Heart left ventricle (tissue), 16 donors: ENCODE results near the gene ZNF681. TPM values are rescaled to one million over a fixed set of nuclear protein-coding genes. Genes with fewer than 3 reads are reported as not detected.
A peak's percentile ranks its signal among the peaks of the same experiment; 100 is the strongest.
"Not testable (repeated sequence)": the region's sequence is repeated elsewhere in the genome, so short reads cannot be mapped to it uniquely, and the experiment has no call there.

ENCODE experiments used
- ATAC-seq, 4 donors: fragments of 200-7000 bp; cut with Tn5 transposase; one replicate each; pipeline ENCODE4 v1.9.1; 2020 to 2022; ENCODE audit warnings: moderate library complexity in 4 of 4, mild to moderate bottlenecking in 3 of 4, moderate number of reproducible peaks in 1 of 4
- DNase-seq, 5 donors: peaks; one replicate each; pipeline ENCODE4 v3.0.0-alpha.2; 2020
- H3K27ac ChIP-seq, 12 donors: fragments of 200-600 bp; sonication (generic) in 4 of 12; one replicate each; pipeline versions ENCODE4 v1.5.0 to v1.8.0; 2016 to 2022; ENCODE audit warnings: mild to moderate bottlenecking in 2 of 12
- H3K27me3 ChIP-seq, 9 donors: fragments of 200-600 bp; sonication (generic) in 2 of 9; one replicate each; pipeline versions ENCODE4 v1.5.1 to v1.8.0; 2016 to 2022; ENCODE audit warnings: mild to moderate bottlenecking in 3 of 9
- H3K36me3 ChIP-seq, 9 donors: fragments of 200-600 bp; sonication (generic) in 2 of 9; one replicate each; pipeline versions ENCODE4 v1.5.0 to v1.8.0; 2018 to 2022; ENCODE audit warnings: mild to moderate bottlenecking in 2 of 9
- H3K4me1 ChIP-seq, 12 donors: fragments of 200-600 bp; sonication (generic) in 4 of 12; one replicate each; pipeline versions ENCODE4 v1.5.0 to v1.8.0; 2016 to 2022; ENCODE audit warnings: mild to moderate bottlenecking in 3 of 12
- H3K4me3 ChIP-seq, 12 donors: fragments of 200-600 bp; sonication (generic) in 4 of 12; one replicate each; pipeline versions ENCODE4 v1.5.0 to v1.8.0; 2017 to 2022; ENCODE audit warnings: mild to moderate bottlenecking in 9 of 12, moderate library complexity in 4 of 12
- H3K9me3 ChIP-seq, 12 donors: fragments of 200-600 bp; sonication (generic) in 4 of 12; one replicate each; pipeline versions ENCODE4 v1.5.0 to v1.8.0; 2016 to 2022; ENCODE audit warnings: mild to moderate bottlenecking in 1 of 12
- POLR2A ChIP-seq, 2 donors: fragments of 450-650 bp; IDR thresholded peaks; one replicate each; pipeline ENCODE4 v1.6.1; 2017; ENCODE audit warnings: antibody characterized with exemption in 2 of 2, mild to moderate bottlenecking in 2 of 2, moderate library complexity in 2 of 2
- WGBS, 4 donors: extraction: QIAGEN DNeasy Blood & Tissue Kit in 2 of 4; methylation state at CpG; one replicate each; pipeline versions ENCODE4 v1.1.5 to v1.1.7; 2013 to 2018; 5-methylcytosine and 5-hydroxymethylcytosine counted together
- intact Hi-C, 10 donors: fragments of 100-400 bp; cut with DNase I; formaldehyde crosslinking; loops; one replicate each; pipeline versions ENCODE4 v1.11.1 to v1.14.2; 2022
- polyA plus RNA-seq, 2 donors: library from polyadenylated mRNA; stranded (reverse); fragments of 200-250 nt; gene quantifications; one replicate each; pipeline ENCODE4 v1.2.3, GENCODE V29; 2013
- total RNA-seq, 9 donors: library from RNA; depleted of rRNA in 2 of 9; stranded (reverse); fragments of >200 nt in 2 of 9; fragmentation: NEBNext Ultra II Directional in 3 of 9; extraction: Animal tissue kit (Norgen Biotek cat#: 25700) in 3 of 9; gene quantifications; one replicate each; pipeline versions ENCODE4 v1.1.0 to v1.2.4, GENCODE V29; 2016 to 2023
- TF ChIP-seq, protein P1 (sequence below), 12 donors: fragments of 200-600 bp; sonication (generic) in 4 of 12; IDR thresholded peaks; one replicate each; pipeline versions ENCODE4 v1.5.0 to v1.8.0; 2018 to 2022; ENCODE audit warnings: antibody characterized with exemption in 12 of 12, mild to moderate bottlenecking in 5 of 12
- donor health status: ischemic (EF 13 %, LVEDD 7.1; RV severe dilation, severe dysfunction).
- donor health status: healthy with polysubstance abuse.
- donor health status: DM: no; HTN: yes; CAD: no.
- donor health status: DM: no; HTN: no; CAD: no.
- donor health status: ischemic (EF 25% LVEDD 6.9; RV normal size, moderate dysfunction).
- donor health status: ischemic (EF 25% LVEDD 5.7; RV mildly dilated, moderate dysfunction).
- donor health status: healthy.
- donor health status: DM: yes; HTN: yes; CAD: no.
- donor health status: ischemic (EF 35%, LVEDD 5.7; RV mildly dilated, moderate dysfunction).
- donor health status: nonischemic (EF 11% LVEDD 7.7; RV severe dilation, severe dysfunction).
- donor health status: DM: yes; HTN: yes; CAD: no.
- donor health status: PGD.
- donor health status: ischemic (EF 29% LVEDD 5.4; RV normal size, mild dysfunction).
- donor health status: nonischemic (EF 23%, LVEDD 6.1; RV moderate dilation, normal function).

The ZNF681 gene
- total and polyA plus RNA-seq, 11 donors: 0.19 to 1.6 (median 0.65) TPM

GRCh38 chr19:23762884-23763711 lies 4.4 kb upstream of the ZNF681 start:
- no peaks in the 10 kb centered on the region for H3K9me3 ChIP-seq
- peaks cover 0 to 17% (median 5%) of the 10 kb centered on the region in 12 donors for H3K4me1 ChIP-seq
- 1 to 9% (median 4%) methylated on average over 29 to 51 of the region's 51 CpGs for WGBS, 4 donors
- no peaks in the 10 kb centered on the region for H3K27me3 ChIP-seq
- H3K27ac ChIP-seq: peak overlapping the region in 9 of 12 donors; percentile 11 to 62 (median 41)
- DNase-seq (peak; percentile 80 to 90 (median 87)), ATAC-seq (peak; percentile 81 to 93 (median 92))
- no peaks in the 10 kb centered on the region for H3K36me3 ChIP-seq
- intact Hi-C loops: loop anchor here in 2 of 10 donors (5.0 kb wide), 2 partner anchors 76 to 274 kb away; partner anchors contain the start of gene ZNF675 (in 1 of the 2)
- peak overlapping the region; percentile 40 to 88 (median 72) for H3K4me3 ChIP-seq
- TF ChIP-seq POLR2A (IDR thresholded peaks at IDR 0.05): peak in 1 of 2 donors; percentile 34
- TF ChIP-seq, protein P1, sequence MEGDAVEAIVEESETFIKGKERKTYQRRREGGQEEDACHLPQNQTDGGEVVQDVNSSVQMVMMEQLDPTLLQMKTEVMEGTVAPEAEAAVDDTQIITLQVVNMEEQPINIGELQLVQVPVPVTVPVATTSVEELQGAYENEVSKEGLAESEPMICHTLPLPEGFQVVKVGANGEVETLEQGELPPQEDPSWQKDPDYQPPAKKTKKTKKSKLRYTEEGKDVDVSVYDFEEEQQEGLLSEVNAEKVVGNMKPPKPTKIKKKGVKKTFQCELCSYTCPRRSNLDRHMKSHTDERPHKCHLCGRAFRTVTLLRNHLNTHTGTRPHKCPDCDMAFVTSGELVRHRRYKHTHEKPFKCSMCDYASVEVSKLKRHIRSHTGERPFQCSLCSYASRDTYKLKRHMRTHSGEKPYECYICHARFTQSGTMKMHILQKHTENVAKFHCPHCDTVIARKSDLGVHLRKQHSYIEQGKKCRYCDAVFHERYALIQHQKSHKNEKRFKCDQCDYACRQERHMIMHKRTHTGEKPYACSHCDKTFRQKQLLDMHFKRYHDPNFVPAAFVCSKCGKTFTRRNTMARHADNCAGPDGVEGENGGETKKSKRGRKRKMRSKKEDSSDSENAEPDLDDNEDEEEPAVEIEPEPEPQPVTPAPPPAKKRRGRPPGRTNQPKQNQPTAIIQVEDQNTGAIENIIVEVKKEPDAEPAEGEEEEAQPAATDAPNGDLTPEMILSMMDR (IDR thresholded peaks at IDR 0.05): no peak

GRCh38 chr19:23762548-23762883 lies 3.8 kb upstream of the ZNF681 start:
- ATAC-seq (no peak), DNase-seq (no peak)
- 20 to 29% (median 21%) methylated on average over 9 of the region's 9 CpGs for WGBS, 4 donors
- peak overlapping the region; percentile 40 to 88 (median 72) for H3K4me3 ChIP-seq
- peak overlapping the region in 1 of 12 donors; percentile 11 for H3K27ac ChIP-seq
- no peaks in the 10 kb centered on the region for H3K9me3 ChIP-seq
- H3K27me3 ChIP-seq: no peaks in the 10 kb centered on the region
- intact Hi-C loops: loop anchor here in 2 of 10 donors (5.0 kb wide), 2 partner anchors 75 to 275 kb away; partner anchors contain the start of gene ZNF675 (in 1 of the 2)
- TF ChIP-seq, protein P1 (IDR thresholded peaks at IDR 0.05): no peak
- no peak for TF ChIP-seq POLR2A (IDR thresholded peaks at IDR 0.05)
- H3K36me3 ChIP-seq: no peaks in the 10 kb centered on the region
- H3K4me1 ChIP-seq: peaks cover 0 to 21% (median 7%) of the 10 kb centered on the region in 12 donors

- not testable (repeated sequence) for H3K36me3 ChIP-seq, H3K27ac ChIP-seq, H3K27me3 ChIP-seq, H3K4me3 ChIP-seq, ATAC-seq, DNase-seq, H3K9me3 ChIP-seq
- intact Hi-C loops: loop anchor here in 2 of 10 donors (5.0 kb wide), 2 partner anchors 73 to 277 kb away; partner anchors contain the start of gene ZNF675 (in 1 of the 2)
- 72 to 78% (median 77%) methylated on average over 2 of the region's 2 CpGs for WGBS, 4 donors
- peaks cover 0 to 24% (median 8%) of the 10 kb centered on the region in 12 donors for H3K4me1 ChIP-seq
Observed at GRCh38 chr19:23760326-23760725, 1.6 kb upstream of the ZNF681 start.

GRCh38 chr19:23743633-23744232 lies 15.0 kb downstream of the ZNF681 start:
- Histone ChIP-seq H3K9me3 (peaks cover 0 to 96% (median 37%) of the 10 kb centered on the region in 12 donors), H3K36me3 (peaks cover 0 to 36% (median 10%) of the 10 kb centered on the region in 9 donors)
- H3K4me3 ChIP-seq, intact Hi-C loops, H3K27me3 ChIP-seq, H3K27ac ChIP-seq, H3K4me1 ChIP-seq, ATAC-seq, DNase-seq: not testable (repeated sequence)
- 95 to 100% (median 99%) methylated on average over 1 of the region's 1 CpG for WGBS, 4 donors

DNA sequence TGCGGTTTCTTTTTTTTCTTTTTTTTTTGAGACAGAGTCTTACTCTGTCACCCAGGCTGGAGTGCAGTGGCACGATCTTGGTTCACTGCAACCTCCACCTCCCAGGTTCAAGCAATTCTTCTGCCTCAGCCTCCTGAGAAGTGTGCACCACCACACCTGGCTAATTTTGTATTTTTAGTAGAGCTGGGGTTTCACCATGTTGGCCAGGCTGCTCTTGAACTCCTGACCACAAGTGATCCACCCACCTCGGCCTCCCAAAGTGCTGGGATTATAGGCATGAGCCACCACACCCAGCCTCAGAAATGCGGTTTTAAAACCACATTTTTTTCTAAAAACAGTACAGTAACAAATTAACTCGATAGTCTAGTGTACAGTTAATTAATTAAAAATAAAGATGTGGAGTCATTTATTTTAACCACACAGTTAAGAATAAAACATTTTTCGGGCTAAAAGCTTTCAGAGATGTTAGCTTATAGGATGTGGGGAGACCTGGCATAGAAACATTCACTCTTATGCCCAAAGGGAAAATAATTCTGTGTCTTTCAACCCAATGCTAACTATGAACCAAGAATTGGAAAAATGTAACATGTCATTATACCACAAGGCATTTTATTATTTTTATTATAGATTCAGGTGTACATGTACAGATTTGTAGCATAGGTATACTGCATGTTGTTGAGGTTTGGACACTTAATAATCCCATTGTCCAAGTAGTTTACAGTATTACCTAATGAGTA lies 27.8 kb downstream of the ZNF681 start:
- H3K4me1 ChIP-seq, H3K27me3 ChIP-seq, ATAC-seq, H3K27ac ChIP-seq, H3K36me3 ChIP-seq, intact Hi-C loops, DNase-seq, H3K4me3 ChIP-seq: not testable (repeated sequence)
- 84 to 87% (median 87%) methylated on average over 6 of the region's 6 CpGs for WGBS, 4 donors
- H3K9me3 ChIP-seq: peaks cover 0 to 14% (median 0%) of the 10 kb centered on the region in 12 donors

DNA sequence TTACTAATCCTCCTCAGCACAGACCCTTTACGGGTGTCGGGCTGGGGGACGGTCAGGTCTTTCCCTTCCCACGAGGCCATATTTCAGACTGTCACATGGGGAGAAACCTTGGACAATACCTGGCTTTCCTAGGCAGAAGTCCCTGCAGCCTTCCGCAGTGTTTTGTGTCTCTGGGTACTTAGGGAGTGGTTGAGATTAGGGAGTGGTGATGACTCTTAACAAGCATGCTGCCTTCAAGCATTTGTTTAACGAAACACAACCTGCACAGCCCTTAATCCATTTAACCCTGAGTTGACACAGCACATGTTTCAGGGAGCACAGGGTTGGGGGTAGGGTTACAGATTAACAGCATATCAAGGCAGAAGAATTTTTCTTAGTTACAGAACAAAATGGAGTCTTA lies 34.5 kb downstream of the ZNF681 start:
- H3K9me3 ChIP-seq, H3K27ac ChIP-seq, H3K4me1 ChIP-seq, H3K4me3 ChIP-seq, intact Hi-C loops, DNase-seq, ATAC-seq, H3K27me3 ChIP-seq, H3K36me3 ChIP-seq: not testable (repeated sequence)
- WGBS, 4 donors: 6 to 27% (median 9%) methylated on average over 2 to 6 of the region's 6 CpGs
